NCI-H2081 treated with DMSO at 0.1 percent for 48 hours (cell line): ENCODE results near the gene RETSAT.
"Not testable (repeated sequence)": the region's sequence is repeated elsewhere in the genome, so short reads cannot be mapped to it uniquely, and the experiment has no call there.

ENCODE experiments used
- DNase-seq: peaks from one replicate; lab custom pipeline; 2025; lab: John Stamatoyannopoulos, UW

The RETSAT gene

DNA sequence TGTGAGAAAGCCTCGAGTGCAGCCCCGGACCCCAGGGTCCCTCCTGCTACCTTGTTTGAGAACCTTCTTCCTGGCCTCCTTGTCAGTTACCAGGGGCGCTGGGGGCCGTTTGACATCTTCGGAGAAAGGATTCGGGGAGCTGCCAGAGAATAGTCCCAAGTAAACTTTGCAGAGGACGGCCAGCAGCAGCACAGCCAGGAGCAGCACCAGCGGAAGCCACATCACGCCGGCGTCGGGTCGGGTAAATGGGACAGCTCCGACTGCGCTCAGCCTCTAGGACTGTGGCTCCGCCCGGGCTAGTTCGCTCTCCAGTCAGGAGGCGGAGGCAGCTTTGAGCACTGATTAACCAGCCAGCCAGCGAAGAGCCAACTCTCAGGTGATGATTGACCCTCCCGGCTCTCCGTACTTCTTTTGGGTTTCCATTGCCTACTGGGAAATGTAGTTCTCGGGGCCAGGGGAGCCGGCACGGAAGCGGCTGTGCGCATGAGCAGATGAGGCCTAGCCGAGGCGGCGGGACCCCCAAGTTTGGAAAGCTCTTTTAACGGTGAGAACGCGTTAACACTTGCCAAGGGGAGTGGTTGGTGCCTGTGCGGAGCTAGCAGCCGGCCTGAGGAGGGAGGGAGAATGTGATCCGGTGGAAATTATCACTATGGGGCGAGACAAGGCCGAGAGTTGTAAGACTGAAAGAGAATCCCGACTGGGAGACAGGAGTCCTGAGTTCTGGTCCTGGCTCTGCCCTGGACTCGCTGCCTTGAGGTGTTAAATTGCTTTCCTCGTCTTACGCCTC lies at the start of gene RETSAT, which contains the start of gene ELMOD3:
RETSAT (minus strand) TSS at position 243 of the 787 bp plus-strand sequence; CDS start at position 222, 21 bp downstream.
ELMOD3 (plus strand) TSS at position 484 of the 787 bp plus-strand sequence. CDS start 2,430 bp downstream, outside the sequence.
- DNase-seq = peak; percentile 99

DNA sequence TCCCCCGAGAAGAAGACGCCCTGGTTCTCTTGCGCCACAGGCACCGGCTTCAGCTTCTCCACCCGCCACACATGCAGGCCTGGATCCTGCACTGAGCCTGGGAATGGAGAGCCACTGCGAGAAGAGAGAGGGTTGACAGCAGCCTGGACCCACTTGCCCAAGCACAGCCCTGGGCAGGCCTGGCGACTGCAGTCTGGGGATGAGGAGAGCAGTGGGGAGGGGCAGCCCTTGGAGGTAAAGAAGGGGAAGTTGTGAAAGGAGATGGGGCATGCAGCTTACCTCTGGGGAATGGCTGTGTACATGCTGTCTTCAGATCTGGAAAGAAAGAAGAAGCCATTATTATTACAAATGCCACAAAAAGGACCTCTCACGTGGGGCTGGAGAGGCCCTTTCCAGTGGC lies 47.5 kb upstream of the RETSAT start:
- no peak for DNase-seq

DNA sequence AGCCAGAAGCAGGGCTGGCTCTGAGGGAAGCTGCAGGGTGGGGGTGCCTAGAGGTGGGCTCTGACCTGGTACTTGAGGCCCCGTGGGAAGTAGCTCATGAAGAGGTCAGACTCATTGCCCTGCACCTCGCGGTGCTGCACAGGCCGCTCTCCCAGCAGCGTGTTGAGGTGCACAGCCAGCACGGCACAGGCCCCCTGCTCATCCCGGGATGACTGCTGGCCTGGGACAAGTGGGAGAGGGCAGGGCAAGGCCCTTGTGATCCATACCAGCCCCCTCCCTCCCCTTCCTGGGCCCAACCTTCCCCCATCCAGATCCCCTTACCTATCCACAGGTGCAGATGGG lies 47.1 kb upstream of the RETSAT start:
- no peak for DNase-seq

DNA sequence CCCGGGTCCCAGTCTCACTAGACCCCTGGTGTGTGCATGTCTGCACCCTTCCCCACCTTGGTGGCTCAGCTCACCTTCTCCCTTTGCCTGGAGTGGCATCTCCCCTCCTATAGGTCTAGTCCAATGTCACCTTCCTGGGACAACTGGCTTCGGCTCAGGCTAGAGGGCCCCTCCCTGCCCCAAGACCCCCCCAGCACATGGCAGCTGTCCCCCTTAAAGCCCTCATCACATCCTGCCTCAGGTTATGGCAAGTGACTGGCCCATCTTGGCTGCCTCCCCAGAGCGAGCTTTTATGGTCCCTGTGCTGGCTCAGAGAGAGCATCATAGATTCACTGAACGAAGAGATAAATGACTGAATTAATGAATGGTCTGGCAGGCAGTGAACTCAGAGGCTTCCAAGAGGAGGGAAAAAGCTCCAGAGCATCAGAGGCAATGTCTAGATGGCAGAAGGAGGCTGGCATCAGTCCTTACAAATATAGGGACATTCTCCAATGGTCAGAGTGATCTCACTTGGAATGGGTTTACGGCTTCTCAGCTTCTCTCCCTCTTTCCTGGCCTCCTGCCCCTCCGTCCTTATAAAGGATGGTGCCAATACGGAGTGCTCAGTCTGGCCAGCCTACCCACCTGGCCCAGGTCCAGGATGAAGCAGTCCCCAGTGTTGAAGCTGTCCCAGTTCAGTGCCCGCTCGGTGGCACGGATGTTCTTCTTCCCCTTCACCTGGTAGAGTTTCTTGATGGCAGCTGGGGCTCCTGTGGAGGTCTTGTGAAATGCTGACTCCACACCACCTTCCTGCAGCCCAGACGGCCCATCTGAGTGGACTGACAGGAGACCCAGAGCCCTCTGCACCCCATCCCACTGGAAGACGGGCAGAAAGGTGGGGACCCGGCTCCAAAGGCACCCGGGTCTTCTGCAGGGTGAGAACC lies 46.5 kb upstream of the RETSAT start:
- no peak for DNase-seq

DNA sequence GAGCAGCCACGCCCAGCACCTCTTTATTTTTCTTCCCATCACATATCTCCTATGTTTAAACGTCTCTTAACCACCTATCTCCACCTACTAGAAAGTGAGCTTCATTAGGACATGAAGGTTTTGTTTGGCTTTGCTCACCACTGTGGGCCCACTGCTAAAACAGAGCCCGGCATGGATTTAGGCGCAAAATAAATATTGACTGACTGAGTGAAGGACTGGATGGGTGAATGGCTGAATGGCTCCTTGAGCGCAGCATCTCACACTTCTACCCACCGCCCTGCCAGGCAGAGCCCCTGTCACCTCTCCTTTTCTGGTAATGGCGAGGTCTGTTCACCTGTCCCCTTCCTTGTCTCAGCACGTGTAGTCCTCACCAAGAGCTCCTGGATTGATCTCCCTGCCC lies 45.7 kb upstream of the RETSAT start:
- no peak for DNase-seq

DNA sequence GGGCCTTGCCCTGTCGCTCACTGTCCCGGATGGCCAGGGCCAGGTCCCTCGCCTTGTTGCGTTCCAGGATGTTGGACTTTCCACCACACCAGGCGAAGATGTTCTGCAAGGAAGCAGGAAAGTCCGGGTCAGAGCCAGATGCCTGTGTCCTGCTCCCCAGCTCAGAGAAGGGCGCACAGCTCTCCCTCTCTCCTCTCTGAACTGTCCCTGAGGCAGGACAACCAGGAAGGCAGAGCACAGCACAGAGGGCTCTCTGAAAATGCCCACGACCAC lies 44.8 kb upstream of the RETSAT start:
- no peak for DNase-seq

DNA sequence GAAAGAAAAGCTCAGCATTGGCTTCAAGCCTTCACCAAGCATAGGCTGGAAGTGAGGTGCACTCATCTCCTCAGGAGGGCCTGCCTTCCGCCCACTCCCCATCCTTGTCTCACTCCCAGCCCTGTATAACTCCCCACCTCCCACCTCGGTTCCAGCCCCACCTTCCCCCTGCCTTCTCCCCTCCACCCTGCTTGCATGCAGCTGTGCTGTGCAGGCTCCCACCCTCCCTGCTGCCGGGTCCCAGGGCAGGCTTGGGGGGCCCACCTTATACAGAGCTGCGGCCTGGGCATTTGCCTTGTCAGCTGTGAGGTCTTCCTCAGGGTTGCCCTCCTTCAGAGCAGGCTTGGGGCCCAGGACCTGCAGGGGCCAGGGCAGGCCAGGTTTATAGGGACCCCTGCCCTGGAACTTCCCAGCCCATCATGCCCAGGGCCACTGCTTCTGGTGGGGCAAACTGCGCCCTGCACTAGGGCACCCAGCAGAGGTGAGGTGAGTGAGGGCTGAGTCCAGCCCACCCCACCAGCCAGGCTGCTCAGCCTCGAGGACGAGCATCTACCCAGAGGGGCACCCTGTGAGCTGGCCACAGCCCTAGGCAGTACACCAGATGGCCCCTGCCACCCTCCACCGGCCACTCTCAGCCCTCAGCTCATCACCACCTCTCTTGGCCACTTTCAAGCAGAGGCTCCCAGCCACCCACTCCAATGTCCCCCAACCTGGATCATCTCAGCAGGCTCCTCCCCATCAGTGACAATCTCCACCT lies 44.3 kb upstream of the RETSAT start:
- DNase-seq = no peak

DNA sequence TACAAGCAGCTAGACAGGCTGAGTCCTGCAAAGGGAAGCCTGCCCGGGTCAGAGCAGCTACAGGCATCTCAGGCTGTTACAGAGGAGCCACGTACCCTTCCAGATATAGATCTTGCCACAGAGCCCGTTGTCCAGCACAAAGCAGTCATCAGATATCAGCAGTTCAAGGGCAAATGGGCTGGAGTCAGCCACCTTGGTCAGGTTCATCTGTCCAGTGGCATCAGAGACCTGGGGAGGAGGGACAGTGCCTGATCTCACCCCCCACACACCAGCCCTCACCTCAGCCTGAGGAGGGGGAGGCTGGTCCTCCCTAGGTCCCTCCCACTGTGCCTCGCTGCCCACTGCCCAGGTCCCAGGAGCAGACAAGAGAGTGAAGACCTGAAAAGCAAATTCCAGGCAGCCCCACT lies 43.6 kb upstream of the RETSAT start:
- DNase-seq = no peak

DNA sequence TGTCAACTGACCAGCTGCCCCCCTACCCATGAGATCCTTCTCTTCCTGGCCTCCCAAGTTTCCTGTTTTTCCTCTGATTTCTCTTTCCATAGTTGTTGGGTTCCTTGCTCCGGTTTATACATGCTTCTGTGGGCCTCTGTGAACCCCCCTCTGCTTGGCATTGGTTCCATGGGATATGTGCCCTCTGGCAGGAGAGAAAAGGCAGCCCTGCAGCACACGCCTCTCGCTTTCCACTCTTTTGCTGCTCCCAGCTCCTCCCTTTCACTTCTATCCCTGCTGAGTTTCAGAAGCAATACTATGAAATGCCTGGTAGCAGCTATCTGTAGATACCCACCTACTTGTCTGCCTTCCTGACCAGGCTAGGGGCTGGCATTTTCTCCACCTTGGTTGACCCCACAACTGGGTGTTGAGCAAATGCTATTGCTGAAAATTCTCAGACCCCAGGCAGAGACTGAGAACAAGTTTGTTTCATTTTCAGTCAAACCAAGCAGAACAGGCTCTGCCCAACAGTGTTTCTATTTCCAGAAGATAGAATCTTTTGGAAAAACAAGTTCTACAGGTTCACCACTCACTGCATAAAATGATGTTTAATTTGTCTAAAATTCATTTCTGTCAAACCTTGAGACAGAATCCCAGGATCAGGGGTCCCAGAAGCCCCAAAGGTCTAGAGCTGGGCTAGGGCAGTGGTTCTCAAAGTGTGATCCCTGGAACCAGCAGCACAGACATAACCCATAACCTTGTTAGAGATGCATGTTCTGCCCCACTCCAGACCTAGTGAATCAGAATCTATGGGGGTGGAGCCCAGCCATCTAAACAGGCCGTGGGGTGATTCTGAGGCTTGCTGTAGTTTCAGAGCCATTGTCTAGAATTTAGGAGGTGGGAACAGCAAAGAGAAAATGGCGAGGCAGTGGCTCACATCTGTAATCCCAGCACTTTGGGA lies 42.5 kb upstream of the RETSAT start:
- no peak for DNase-seq

DNA sequence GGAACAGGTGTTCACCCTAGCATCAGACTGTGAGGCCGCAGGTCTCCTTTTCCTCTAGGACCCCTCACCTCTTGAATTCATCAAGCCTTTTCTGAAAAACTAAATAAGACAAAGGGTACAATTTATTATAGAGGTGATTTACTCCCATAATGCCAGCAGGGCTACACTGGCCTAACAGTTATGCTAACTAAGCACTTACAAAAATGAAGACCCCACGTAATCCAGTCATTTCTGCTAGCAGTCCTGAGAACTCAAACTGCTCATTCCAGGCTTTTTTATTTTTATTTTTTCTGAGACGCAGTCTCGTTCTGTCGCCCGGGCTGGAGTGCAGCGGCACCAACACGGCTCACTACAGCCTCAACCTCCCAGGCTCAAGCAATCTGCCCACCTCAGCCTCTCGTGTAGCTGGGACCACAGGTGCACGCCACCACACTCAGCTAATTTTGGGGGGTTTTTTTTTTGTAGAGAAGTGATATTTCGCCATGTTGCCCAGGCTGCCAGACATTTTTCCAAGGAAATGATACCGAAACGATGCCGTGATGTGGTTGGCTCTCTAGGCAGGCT lies 41.7 kb upstream of the RETSAT start:
- DNase-seq = no peak

DNA sequence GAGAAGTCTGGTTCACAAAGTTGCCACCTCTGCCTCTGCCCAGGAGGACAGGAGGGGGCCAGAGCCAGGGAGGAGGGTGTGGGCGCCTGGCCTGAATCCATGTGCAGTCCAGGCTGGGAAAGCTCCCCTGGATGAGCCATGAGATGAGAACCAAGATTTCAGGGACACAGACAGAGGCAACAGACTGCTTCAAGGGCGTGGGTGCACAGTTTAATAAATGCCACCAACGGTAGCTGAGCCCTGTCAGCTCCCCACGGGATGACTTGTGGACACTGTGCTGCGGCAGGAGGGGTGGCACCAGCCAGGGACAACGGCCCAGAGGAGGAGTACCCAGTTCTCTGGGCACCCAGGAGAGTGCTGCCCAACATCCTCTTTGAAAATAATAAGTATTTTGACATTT lies 40.6 kb upstream of the RETSAT start:
- no peak for DNase-seq

DNA sequence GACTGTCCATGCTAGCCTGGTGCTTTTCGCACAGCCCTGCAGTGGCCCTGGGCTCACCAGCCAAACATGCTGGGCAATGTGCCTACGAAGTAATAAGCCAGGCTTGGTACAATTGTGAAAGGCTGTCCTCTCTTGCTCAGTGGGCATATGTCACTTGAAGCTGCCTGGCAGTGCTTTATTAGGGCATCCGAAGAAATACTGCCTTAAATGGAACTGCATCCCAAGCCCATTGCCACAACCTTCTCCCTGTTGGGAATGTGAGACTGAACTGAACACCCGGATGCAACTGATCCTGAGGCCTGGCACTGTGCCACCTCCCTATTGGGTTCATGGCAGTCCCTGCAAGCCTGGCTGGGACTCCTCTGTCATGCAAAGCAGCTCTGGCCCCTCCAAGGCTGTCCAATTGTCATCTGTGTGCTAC lies 39.9 kb upstream of the RETSAT start:
- DNase-seq = no peak

DNA sequence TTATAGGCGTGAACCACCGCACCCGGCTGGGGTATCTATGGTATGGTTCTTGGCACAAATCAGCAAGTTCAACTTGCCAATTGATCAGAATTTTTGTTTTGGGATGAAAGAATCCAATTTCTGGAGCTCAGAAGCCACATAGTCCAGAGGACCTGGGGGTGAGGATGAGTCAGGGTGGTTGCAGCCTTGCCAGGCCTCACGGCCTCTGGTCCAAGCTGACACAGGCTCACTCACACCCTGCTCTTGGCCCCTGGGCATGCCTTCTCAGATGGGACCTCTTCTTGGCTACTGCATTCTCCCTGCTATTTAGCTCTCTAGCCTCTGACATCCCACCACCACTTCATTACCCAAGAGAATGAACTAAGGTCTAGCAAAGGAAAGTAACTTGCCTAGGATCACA lies 39.5 kb upstream of the RETSAT start:
- no peak for DNase-seq

DNA sequence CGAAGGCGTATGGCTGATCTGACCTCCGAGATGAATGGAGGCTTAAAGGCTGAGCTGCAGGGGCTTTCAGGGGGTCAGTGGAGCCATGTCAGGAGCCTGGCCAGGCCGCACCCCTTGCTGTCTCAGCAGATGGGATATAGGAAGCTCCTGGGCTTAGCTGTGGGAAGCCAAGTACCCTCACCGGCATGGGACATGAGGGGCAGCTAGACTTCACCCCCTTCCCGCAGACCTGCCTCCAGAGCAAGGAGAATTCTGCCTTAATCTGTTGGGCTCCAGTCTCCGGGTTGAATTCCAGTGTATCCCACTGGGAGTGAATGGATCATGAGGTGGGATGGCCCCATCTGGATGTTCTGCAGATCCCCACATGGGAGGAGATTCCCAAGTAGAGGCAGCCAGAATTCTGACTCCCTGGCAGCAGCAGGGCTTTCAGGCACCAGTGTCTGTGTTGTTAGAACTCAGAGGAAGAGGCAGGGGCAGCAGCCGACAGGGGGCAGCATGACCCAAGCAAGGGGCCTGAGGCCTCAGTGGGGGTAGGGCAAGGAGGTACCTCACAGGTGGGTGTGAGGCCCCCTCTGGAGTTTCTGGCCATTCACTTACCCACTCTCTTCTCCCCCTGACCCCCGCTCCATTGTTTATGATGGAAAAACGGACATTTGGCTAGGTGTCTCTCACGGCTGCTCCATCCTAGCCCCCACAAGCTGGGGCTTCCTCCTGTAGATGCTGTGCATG lies 36.8 kb upstream of the RETSAT start:
- no peak for DNase-seq

DNA sequence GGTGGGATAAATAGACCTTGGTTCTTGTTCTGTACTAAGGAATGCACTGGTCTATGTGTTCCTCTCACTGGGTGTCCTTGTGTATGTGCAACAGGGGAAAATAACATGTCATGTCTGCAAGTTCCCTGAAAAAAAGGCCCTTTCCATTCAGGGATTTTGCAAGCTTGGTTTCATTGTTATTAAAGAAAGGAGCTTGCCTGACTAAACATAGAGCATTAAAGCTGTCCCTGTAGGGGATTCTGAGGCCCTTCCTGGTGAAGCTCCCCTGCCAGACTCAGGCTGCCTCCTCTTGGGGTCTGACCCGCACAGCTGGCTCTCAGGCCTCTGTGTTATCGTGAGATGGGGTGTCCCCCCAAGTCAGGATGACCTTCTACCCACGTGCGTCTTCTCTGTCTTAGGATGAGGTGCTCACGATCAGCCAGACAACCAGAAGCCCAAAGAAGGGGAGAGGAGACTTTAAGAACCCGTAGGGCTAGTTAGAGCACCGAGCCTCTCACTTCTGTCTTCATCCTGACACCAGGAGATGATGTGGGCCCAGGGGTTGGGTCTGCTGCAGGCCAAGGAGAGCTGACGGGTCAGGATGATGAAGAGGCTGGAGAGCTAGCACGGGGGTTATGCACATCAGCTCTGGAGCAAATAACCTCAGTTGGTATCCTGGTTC lies 34.7 kb upstream of the RETSAT start:
- DNase-seq = no peak

DNA sequence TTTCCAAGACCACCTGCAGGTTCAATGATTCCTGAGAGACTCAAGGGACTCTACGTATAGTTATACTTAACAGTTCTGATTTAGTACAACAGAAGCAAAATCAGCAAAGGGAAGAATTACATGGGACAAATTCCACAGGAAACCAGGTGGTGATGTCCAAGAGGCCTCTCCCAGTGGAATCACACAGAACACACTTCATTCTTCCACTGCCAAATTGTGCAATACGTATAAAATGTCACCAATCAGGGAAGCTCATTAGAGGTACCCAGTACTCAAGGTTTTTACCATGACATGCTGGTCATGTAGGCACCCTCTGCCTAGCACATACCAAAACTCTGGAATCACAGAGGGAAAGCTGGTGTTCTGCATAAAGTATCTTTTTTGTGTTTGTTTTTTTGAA lies 33.4 kb upstream of the RETSAT start:
- no peak for DNase-seq

DNA sequence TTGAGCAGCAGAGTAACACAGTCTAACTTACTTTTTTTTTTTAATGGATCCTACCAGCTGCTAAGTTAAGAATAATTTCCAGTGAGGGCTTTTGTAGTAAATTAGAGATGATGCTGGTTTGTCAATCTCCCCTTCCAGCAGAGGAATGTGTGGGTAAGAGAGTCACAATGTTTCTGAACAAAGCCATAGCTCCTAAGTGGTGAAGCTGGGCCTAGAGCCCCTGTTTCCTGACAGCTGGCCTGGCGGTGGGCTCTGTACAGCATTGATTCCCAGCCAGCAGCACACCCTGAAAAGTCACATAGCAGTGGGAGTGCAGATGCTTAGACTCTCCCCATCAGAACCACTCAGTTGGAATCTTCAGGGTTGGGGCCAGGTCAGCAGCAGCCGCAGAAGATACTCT lies 31.4 kb upstream of the RETSAT start:
- DNase-seq = no peak

DNA sequence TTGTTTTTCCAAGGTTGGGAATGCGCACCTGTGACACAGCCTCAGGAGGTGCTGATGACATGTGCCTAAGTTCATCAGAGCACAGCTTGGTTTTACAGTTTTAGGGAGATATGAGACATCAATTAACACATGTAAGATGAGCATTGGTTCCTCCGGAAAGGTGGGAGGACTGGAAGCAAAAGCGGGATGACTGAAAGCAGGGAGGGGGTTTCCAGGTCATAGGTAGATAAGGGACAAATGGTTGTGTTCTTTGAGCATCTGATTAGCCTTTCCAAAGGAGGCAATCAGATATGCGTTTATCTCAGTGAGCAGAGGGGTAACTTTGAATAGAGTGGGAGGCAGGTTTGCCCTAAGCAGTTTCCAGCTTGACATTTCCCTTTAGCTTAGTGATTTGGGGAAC lies 29.5 kb upstream of the RETSAT start:
- DNase-seq = no peak

DNA sequence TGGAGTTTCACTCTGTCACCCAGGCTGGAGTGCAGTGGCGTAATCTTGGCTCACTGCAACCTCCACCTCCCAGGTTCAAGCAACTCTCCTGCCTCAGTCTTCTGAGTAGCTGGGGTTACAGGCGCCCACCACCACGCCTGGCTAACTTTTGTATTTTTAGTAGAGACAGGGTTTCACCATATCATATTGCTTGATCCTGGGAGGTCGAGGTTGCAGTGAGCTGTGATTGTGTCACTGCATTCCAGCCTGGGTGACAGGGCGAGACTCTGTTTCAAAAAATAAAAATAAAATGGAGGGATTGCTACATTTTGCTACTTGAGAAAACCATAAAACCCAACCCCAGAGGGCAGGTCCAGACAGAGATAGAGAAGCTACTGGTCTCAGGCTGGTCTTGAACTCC lies 28.8 kb upstream of the RETSAT start:
- not testable (repeated sequence) for DNase-seq

DNA sequence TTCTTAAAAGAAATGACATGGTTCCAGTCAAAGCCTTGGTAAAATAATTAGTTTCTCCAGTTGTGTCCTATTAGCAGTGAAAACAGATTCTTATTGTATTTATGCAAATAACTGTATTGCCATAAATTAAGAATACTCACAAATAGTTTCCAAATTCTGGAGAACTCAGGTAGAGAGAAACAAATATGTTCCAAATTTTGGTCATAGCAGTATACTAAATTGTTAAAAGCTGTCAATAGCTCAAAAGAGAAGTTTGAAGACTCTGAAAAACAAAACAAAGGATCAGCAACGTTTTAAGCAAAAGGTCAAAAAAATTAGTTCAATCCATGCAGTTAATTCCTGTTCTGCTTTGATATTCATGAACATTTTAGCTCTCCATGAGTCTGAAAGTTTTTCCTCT lies 25.7 kb upstream of the RETSAT start:
- DNase-seq = no peak
